HG03135 (cell line): ENCODE data around the gene RGS17.
"Not testable (repeated sequence)": the region's sequence is repeated elsewhere in the genome, so short reads cannot be mapped to it uniquely, and the experiment has no call there.

Experiments used
- ATAC-seq: cut with Tn5 transposase; IDR thresholded peaks from one replicate; pipeline ENCODE4 v1.9.1; 2021; ENCODE audit warnings: mild to moderate bottlenecking, moderate library complexity; ENCODE audit not compliant: unreplicated experiment

Gene RGS17

GRCh38 chr6:153131037-153131981, at the start of gene RGS17:
TSS of gene RGS17 (minus strand) at chr6:153131282. CDS start at chr6:153044018, 87,264 bp downstream.
- ATAC-seq: peak; percentile 50

GRCh38 chr6:153172815-153173214, 41.7 kb upstream of the RGS17 start:
- no peak for ATAC-seq

- no peak for ATAC-seq
Measured at GRCh38 chr6:153170511-153170910, 39.4 kb upstream of the RGS17 start.

- ATAC-seq: no peak
Measured at GRCh38 chr6:153167907-153168306, 36.8 kb upstream of the RGS17 start.

GRCh38 chr6:153167061-153167891, 36.2 kb upstream of the RGS17 start:
- no peak for ATAC-seq

- no peak for ATAC-seq
Measured at GRCh38 chr6:153162646-153163045, 31.6 kb upstream of the RGS17 start.

GRCh38 chr6:153162172-153162571, 31.1 kb upstream of the RGS17 start:
- ATAC-seq: no peak

- ATAC-seq: no peak
Measured at GRCh38 chr6:153160221-153160620, 29.1 kb upstream of the RGS17 start.

GRCh38 chr6:153150752-153151440, 19.8 kb upstream of the RGS17 start:
- ATAC-seq: no peak

- no peak for ATAC-seq
Measured at GRCh38 chr6:153150371-153150751, 19.3 kb upstream of the RGS17 start.

- no peak for ATAC-seq
Measured at GRCh38 chr6:153149891-153150290, 18.8 kb upstream of the RGS17 start.

GRCh38 chr6:153146413-153146812, 15.3 kb upstream of the RGS17 start:
- ATAC-seq: no peak

- no peak for ATAC-seq
Measured at GRCh38 chr6:153145591-153145990, 14.5 kb upstream of the RGS17 start.

GRCh38 chr6:153143200-153143599, 12.1 kb upstream of the RGS17 start:
- no peak for ATAC-seq

- no peak for ATAC-seq
Measured at GRCh38 chr6:153140299-153140698, 9.2 kb upstream of the RGS17 start.

GRCh38 chr6:153138930-153139329, 7.8 kb upstream of the RGS17 start:
- no peak for ATAC-seq

GRCh38 chr6:153135681-153136080, 4.6 kb upstream of the RGS17 start:
- ATAC-seq: no peak

- not testable (repeated sequence) for ATAC-seq
Measured at GRCh38 chr6:153133667-153134066, 2.6 kb upstream of the RGS17 start.

GRCh38 chr6:153130515-153131036, 506 bp downstream of the RGS17 start:
- ATAC-seq: peak; percentile 21

- no peak for ATAC-seq
Measured at GRCh38 chr6:153129873-153130514, 1.1 kb downstream of the RGS17 start.
